Skeletal muscle satellite cell (primary cell): ENCODE data around the gene FMOD.

Experiments used
- H3K27me3 ChIP-seq: 2 replicates; pipeline ENCODE4 v1.7.0; 2013; ENCODE audit warnings: low read length; ENCODE audit not compliant: control insufficient read depth, insufficient read depth
- H3K36me3 ChIP-seq: 2 replicates; pipeline ENCODE4 v1.7.0; 2013; ENCODE audit warnings: mild to moderate bottlenecking, control low read depth, low read length; ENCODE audit not compliant: insufficient read depth
- H3K4me1 ChIP-seq: 2 replicates; pipeline ENCODE4 v1.7.0; 2013; ENCODE audit warnings: low read length; ENCODE audit not compliant: control insufficient read depth, insufficient read depth
- H3K4me2 ChIP-seq: 2 replicates; pipeline ENCODE4 v1.7.0; 2013; ENCODE audit warnings: mild to moderate bottlenecking, low read length
- H3K4me3 ChIP-seq: 2 replicates; pipeline ENCODE4 v1.7.0; 2013; ENCODE audit warnings: low read length
- H3K9ac ChIP-seq: 2 replicates; pipeline ENCODE4 v1.7.0; 2013; ENCODE audit warnings: mild to moderate bottlenecking, low read depth, low read length, moderate library complexity
- H3K9me3 ChIP-seq: replicated peaks from 2 replicates; pipeline ENCODE4 v1.7.0; 2013; ENCODE audit warnings: mild to moderate bottlenecking, control low read depth, low read length

The FMOD gene

GRCh38 chr1:203338335-203339036, 12.4 kb downstream of the FMOD start:
- Histone ChIP-seq H3K9me3 (no peaks in the 10 kb centered on the region), H3K27me3 (peaks cover 49% of the 10 kb centered on the region), H3K36me3 (no peaks in the 10 kb centered on the region), H3K4me3 (no peak overlapping the region), H3K9ac (no peak overlapping the region), H3K4me1 (no peaks in the 10 kb centered on the region), H3K4me2 (no peak overlapping the region)

DNA sequence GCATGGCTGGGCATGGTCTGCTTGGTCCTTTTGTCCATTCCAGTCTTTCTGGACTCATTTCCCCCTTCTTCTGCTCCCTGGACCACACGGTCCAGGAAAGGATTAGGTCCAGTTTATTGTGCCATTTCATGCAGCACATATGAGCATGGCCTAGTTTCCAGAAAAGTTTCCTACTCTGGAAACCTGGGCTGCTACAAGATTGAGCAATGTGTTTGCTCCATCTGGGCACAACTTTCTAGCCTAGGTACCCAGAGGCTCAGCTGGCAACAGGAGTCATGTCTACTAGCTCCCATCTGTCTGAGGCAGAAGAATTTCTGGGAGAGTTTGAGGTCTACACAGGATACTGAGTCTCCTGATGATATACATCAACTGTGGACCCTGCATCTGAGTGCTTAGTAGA, 14.8 kb downstream of the FMOD start:
- Histone ChIP-seq H3K4me3 (no peak overlapping the region), H3K9ac (no peak overlapping the region), H3K4me1 (peaks cover 5% of the 10 kb centered on the region), H3K4me2 (no peak overlapping the region), H3K27me3 (peaks cover 29% of the 10 kb centered on the region), H3K36me3 (no peaks in the 10 kb centered on the region), H3K9me3 (no peaks in the 10 kb centered on the region)

DNA sequence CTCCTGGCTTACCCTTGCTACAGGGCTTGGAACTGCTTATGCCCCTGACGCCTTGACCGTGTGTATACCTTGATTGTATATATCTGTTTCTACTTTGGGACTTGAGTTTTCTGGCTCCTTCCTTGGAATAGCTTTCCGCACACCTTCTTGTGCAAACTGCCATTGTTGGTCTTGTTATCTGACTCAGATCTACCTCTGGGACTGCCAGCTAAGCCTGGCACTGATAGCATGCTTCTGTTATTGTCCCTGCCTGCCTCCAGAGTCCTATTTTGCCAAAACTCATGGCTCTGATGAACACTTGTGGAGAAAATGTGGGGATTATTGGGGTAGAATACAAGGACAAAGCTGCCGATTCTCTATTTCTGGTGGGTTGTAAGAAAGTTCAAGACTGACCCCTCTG, 15.4 kb downstream of the FMOD start:
- H3K4me2 ChIP-seq: no peak overlapping the region
- H3K27me3 ChIP-seq: peaks cover 23% of the 10 kb centered on the region
- no peaks in the 10 kb centered on the region for H3K9me3 ChIP-seq
- H3K4me3 ChIP-seq: no peak overlapping the region
- no peaks in the 10 kb centered on the region for H3K36me3 ChIP-seq
- peaks cover 5% of the 10 kb centered on the region for H3K4me1 ChIP-seq
- no peak overlapping the region for H3K9ac ChIP-seq

GRCh38 chr1:203331224-203331623, 19.7 kb downstream of the FMOD start:
- Histone ChIP-seq H3K27me3 (peaks cover 29% of the 10 kb centered on the region), H3K4me1 (peaks cover 17% of the 10 kb centered on the region)

GRCh38 chr1:203328714-203329122, 22.2 kb downstream of the FMOD start:
- Histone ChIP-seq H3K27me3 (peaks cover 41% of the 10 kb centered on the region), H3K4me1 (peaks cover 17% of the 10 kb centered on the region), H3K4me3 (no peak overlapping the region), H3K4me2 (no peak overlapping the region), H3K9ac (no peak overlapping the region), H3K36me3 (no peaks in the 10 kb centered on the region), H3K9me3 (no peaks in the 10 kb centered on the region)

More at GRCh38 chr1:203331224-203331623, 19.7 kb downstream of the FMOD start:
- no peak overlapping the region for H3K4me3 ChIP-seq
- H3K36me3 ChIP-seq: no peaks in the 10 kb centered on the region
- no peaks in the 10 kb centered on the region for H3K9me3 ChIP-seq
- H3K4me2 ChIP-seq: no peak overlapping the region
- H3K9ac ChIP-seq: no peak overlapping the region

DNA sequence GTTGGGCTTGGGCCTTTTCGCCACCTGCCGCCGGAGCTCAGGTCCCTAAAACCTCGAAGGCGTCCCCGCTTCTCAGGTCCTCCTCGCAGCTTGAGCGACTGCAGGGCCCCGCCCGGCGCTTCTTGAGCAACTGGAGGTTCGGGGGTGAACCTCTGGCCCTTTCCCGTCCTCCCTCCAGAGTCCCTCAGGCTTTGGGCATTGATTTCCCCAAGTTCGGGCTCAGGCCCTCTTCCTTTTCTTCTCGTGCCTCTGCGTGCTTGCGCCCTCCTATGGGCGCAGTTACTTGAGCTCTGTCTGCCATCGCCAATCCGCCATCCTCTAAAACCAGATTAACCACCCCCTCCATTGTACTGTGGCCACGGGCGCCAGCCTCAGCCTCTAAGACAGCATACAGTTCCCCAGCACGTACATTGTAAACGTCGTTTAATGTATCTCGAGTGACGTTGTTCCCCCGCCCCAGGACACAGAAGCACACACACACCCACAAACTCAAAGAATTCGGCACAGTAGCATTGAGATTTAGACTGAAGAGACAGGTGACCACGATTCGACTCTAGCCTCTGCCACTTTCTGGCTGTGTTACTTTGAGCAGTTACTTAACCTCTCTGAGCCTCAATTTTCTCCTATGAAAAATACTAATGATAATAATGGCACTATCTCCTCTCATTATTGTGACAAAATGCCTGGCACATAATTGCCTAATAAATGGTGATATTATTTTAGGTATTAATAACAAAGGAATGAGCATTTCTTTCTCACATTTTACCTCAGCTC, 23.1 kb downstream of the FMOD start:
- Histone ChIP-seq H3K9me3 (no peaks in the 10 kb centered on the region), H3K4me2 (peak overlapping the region; percentile 92), H3K9ac (peak overlapping the region; percentile 65), H3K4me3 (peak overlapping the region; percentile 70), H3K36me3 (no peaks in the 10 kb centered on the region), H3K4me1 (peaks cover 17% of the 10 kb centered on the region), H3K27me3 (peaks cover 45% of the 10 kb centered on the region)

DNA sequence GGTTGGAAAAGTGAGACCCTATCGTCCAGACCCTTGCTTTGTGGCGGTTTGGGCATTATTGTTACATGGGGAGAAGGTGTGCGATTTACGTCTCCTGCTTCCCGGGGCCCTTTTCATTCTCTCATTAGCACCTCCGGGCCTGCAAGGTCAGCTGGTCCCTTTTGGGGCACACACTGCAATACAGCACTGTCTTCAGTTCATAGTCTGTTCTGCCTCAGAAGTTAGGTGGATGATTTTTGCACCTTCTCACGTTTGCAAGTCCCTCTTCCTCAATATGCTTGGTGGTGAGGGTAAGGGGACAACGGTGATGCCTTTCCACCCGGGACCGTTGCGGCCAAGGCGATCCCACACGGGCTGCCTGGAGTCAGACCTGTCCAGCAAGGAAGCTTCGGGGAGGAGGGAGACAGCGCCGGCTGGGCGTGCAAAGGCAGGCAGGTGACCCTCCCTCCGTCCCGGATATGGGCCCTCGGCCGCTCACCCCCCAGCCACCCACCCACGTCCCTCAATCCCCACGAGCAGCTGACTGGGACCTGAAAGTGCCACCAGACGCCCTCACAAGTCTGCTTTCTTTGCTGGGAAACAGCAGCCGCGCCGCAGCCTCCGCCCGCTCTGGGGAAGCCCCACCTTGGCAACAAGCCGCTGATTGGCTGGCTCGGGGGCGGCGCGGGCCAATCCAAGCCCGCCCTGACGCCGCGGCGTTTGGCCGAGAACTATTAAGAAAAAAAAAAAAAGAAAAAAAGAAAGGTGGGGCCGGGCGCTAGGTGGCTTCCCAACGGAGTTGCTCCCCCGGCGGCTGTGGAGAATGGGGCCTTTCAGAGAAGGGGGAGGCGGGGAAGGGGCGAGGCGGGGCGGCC, 23.9 kb downstream of the FMOD start:
- H3K36me3 ChIP-seq: no peaks in the 10 kb centered on the region
- no peaks in the 10 kb centered on the region for H3K9me3 ChIP-seq
- H3K4me3 ChIP-seq: peak overlapping the region; percentile 74
- H3K4me1 ChIP-seq: peaks cover 17% of the 10 kb centered on the region
- H3K9ac ChIP-seq: peak overlapping the region; percentile 65
- H3K27me3 ChIP-seq: peaks cover 53% of the 10 kb centered on the region
- peak overlapping the region; percentile 92 for H3K4me2 ChIP-seq

GRCh38 chr1:203325418-203326091, 25.4 kb downstream of the FMOD start:
- Histone ChIP-seq H3K27me3 (peaks cover 59% of the 10 kb centered on the region), H3K4me1 (peaks cover 17% of the 10 kb centered on the region)

DNA sequence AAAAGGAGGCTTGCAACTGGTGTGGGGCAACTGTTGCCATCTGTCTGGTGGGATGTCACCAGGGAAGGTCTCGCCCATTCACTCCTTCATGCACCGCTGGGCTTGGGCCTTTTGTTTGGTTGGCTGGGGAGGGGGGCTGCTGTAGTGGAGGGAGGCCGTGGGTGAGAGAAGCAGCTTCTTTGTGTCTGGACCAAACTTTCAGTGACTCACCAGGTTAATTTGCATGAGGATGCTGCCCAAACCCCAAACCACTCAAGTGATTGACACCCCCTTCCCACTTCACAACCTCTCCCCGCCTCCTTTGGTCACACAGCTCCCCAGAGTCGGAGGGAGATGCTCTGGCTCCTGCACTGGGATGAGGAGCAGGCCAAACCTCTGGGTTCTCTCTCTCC, 25.9 kb downstream of the FMOD start:
- Histone ChIP-seq H3K4me2 (no peak overlapping the region), H3K9me3 (no peaks in the 10 kb centered on the region), H3K27me3 (peaks cover 62% of the 10 kb centered on the region), H3K9ac (no peak overlapping the region), H3K4me1 (peaks cover 20% of the 10 kb centered on the region), H3K36me3 (no peaks in the 10 kb centered on the region), H3K4me3 (no peak overlapping the region)

More at GRCh38 chr1:203325418-203326091, 25.4 kb downstream of the FMOD start:
- Histone ChIP-seq H3K9me3 (no peaks in the 10 kb centered on the region), H3K9ac (no peak overlapping the region), H3K36me3 (no peaks in the 10 kb centered on the region), H3K4me2 (no peak overlapping the region), H3K4me3 (no peak overlapping the region)

- Histone ChIP-seq H3K27me3 (peaks cover 58% of the 10 kb centered on the region), H3K4me3 (no peak overlapping the region), H3K4me1 (peaks cover 20% of the 10 kb centered on the region)
Measured at GRCh38 chr1:203324105-203325025, 26.6 kb downstream of the FMOD start.

More at GRCh38 chr1:203324105-203325025, 26.6 kb downstream of the FMOD start:
- no peak overlapping the region for H3K4me2 ChIP-seq
- no peaks in the 10 kb centered on the region for H3K9me3 ChIP-seq
- H3K9ac ChIP-seq: no peak overlapping the region
- no peaks in the 10 kb centered on the region for H3K36me3 ChIP-seq
